ENCODE data around the gene YIPF3.
A peak's percentile ranks its signal among the peaks of the same experiment; 100 is the strongest.

Gene YIPF3

DNA sequence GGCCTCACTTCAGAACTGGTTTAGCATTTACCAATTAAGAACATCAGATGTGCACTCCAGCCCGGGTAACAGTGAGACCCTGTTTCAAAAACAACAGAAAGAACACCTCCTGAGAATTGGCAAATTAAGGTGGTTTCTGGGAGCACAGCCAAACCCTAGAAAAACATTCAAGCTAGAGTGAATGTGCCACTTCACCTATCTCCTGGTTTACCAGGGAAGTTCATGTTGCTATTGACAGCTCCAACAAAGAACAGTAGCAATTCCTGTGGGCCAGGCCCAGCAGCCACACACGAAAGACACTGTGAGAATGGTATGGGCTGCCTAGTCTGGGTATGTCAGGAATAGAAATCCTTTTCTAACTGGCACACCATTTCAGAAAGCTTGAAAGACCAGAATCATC is 5.1 kb upstream of the YIPF3 start:
- no peak for TF ChIP-seq SUZ12 (IDR thresholded peaks at IDR 0.05)
- TF ChIP-seq TARDBP (IDR thresholded peaks at IDR 0.05), result no peak
- TF ChIP-seq L3MBTL2 (conservative IDR thresholded peaks at IDR 0.05), result no peak
- TF ChIP-seq BHLHE40 (IDR thresholded peaks at IDR 0.05; ENCODE audit: borderline replicate concordance), result no peak
- TF ChIP-seq CTBP1 (IDR thresholded peaks at IDR 0.05; ENCODE audit: borderline replicate concordance), result no peak
- TF ChIP-seq, protein P1, sequence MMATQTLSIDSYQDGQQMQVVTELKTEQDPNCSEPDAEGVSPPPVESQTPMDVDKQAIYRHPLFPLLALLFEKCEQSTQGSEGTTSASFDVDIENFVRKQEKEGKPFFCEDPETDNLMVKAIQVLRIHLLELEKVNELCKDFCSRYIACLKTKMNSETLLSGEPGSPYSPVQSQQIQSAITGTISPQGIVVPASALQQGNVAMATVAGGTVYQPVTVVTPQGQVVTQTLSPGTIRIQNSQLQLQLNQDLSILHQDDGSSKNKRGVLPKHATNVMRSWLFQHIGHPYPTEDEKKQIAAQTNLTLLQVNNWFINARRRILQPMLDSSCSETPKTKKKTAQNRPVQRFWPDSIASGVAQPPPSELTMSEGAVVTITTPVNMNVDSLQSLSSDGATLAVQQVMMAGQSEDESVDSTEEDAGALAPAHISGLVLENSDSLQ (IDR thresholded peaks at IDR 0.05), result no peak
- no peak for DNase-seq (ENCODE audit: extremely low spot score)
- CTCF ChIA-PET, result no interaction called here
- POLR2A ChIA-PET, result interaction anchor here (1.4 kb wide), 1 partner anchor 10 kb away, joined by 3 read pairs; no protein-coding TSS in a partner anchor

DNA sequence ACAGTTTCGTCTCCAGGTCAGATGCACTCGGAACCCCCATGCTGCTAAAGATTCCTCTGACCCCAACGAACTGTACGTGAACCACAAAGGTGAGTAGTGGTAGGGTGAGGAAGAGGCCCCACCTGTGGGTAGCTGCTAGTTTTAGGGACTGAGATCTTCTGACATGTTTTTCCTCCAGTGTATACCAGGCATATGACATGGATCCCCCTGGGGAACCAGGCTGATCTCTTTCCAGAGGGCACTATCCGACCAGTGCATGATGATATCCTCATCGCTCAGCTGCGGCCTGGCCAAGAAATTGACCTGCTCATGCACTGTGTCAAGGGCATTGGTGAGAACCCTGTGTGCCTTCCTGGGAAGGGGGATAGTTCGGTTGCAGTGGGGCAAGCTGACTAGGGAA is 3.4 kb upstream of the YIPF3 start:
- ChIA-PET POLR2A (interaction anchor here (1.0 to 1.2 kb wide), 2 partner anchors 12 to 110 kb away, joined by 4 read pairs; no protein-coding TSS in a partner anchor), CTCF (interaction anchor here (1.4 kb wide), 1 partner anchor 12 kb away, joined by 3 read pairs; no protein-coding TSS in a partner anchor)
- TF ChIP-seq ELF4 (IDR thresholded peaks at IDR 0.05), result no peak
- TF ChIP-seq CTBP1 (IDR thresholded peaks at IDR 0.05; ENCODE audit: borderline replicate concordance), result no peak
- TF ChIP-seq SP1 (IDR thresholded peaks at IDR 0.05), result no peak
- TF ChIP-seq HDGF (IDR thresholded peaks at IDR 0.05; ENCODE audit: borderline replicate concordance), result no peak
- no peak for DNase-seq (ENCODE audit: extremely low spot score)

DNA sequence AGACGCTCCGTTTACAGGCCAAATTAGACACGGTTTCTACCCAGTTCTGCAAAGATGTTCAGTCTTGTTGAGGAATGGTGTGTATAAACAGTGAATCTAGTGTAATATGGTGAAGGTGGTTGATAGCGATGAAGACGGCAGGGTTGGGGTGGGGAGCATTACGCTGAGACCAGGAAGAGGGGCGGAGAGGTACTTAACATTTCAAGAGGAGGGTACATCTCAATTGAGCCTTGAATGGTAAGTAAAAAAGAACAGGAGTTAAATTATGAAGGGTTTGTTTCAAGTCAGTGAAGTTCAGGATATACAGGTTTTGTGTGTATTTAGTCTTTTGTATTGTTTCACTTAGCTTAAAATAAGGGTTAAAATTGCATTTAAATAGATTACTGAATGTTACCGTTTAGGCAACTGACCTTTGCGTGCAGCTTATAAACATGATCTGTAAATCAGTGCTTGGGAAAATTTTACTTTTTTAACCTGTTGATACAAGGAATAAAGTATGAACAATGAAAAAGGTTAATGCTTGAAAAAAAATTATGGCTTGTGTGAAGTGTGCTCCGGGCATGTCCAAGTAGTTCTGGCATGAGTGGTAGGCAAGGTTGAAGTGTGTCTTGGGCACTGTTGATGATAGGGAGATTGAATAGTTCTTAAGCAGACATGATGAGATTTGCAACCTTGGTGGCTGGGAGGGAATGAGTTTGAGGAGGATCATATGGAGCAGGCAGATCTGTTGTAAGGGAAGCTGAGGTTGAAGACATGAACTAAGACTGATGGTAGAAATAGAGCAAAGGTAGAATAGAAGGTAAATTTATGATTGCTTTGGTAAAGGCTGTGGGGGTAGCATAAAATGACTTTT is 1.0 kb upstream of the YIPF3 start:
- DNase-seq (ENCODE audit: extremely low spot score), result no peak
- ChIA-PET CTCF (no interaction called here), POLR2A (interaction anchor here (1.0 to 2.3 kb wide), 10 partner anchors 8 to 271 kb away, joined by 3 to 13 read pairs (median 5); partner anchors contain the start of genes TJAP1 and ZNF318)
- TF ChIP-seq FOXM1 (IDR thresholded peaks at IDR 0.05; ENCODE audit: borderline replicate concordance), result no peak
- no peak for TF ChIP-seq SUZ12 (IDR thresholded peaks at IDR 0.05)
- no peak for TF ChIP-seq HDGF (IDR thresholded peaks at IDR 0.05; ENCODE audit: borderline replicate concordance)
- no peak for TF ChIP-seq FOXA1 (IDR thresholded peaks at IDR 0.05)
- no peak for TF ChIP-seq LEF1 (IDR thresholded peaks at IDR 0.05; ENCODE audit: borderline replicate concordance)
- no peak for TF ChIP-seq ARNT (IDR thresholded peaks at IDR 0.05)
- no peak for TF ChIP-seq L3MBTL2 (conservative IDR thresholded peaks at IDR 0.05)
- TF ChIP-seq CTBP1 (IDR thresholded peaks at IDR 0.05; ENCODE audit: borderline replicate concordance), result no peak
- no peak for TF ChIP-seq NFRKB (IDR thresholded peaks at IDR 0.05)
- TF ChIP-seq, protein P1 (IDR thresholded peaks at IDR 0.05), result no peak
- TF ChIP-seq TARDBP (IDR thresholded peaks at IDR 0.05), result no peak
- TF ChIP-seq FOXK2 (IDR thresholded peaks at IDR 0.05), result no peak
- TF ChIP-seq BHLHE40 (IDR thresholded peaks at IDR 0.05; ENCODE audit: borderline replicate concordance), result no peak
- no peak for TF ChIP-seq ELF4 (IDR thresholded peaks at IDR 0.05)
- no peak for TF ChIP-seq ZNF384 (IDR thresholded peaks at IDR 0.05)
- no peak for TF ChIP-seq SP1 (IDR thresholded peaks at IDR 0.05)

DNA sequence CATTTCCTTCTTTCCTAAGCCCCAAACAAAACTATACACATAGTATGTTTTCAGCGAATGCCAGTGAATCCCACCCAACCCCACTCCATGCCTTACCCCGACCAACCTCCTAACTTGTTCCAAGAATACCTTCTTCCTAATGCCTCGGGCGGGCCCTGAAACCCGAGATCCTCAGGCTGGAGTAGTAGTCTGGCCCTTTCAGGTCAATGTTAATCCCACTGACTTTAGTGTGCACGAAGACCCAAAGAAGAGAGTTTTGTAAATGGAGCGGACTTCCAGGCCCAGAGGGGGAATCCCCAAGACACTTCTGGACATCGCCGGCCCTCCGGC is 394 bp downstream of the YIPF3 start:
- POLR2A ChIA-PET, result interaction anchor here (0.9 to 2.3 kb wide), 11 partner anchors 8 to 270 kb away, joined by 3 to 13 read pairs (median 5); partner anchors contain the start of genes POLH, TJAP1 and XPO5
- TF ChIP-seq CTBP1 (IDR thresholded peaks at IDR 0.05; ENCODE audit: borderline replicate concordance) (no peak), BHLHE40 (IDR thresholded peaks at IDR 0.05; ENCODE audit: borderline replicate concordance) (no peak), SUZ12 (IDR thresholded peaks at IDR 0.05) (no peak), HDGF (IDR thresholded peaks at IDR 0.05; ENCODE audit: borderline replicate concordance) (no peak), ZNF384 (IDR thresholded peaks at IDR 0.05) (no peak), L3MBTL2 (conservative IDR thresholded peaks at IDR 0.05) (no peak), ARNT (IDR thresholded peaks at IDR 0.05) (no peak), FOXM1 (IDR thresholded peaks at IDR 0.05; ENCODE audit: borderline replicate concordance) (no peak), TARDBP (IDR thresholded peaks at IDR 0.05) (no peak), ELF4 (IDR thresholded peaks at IDR 0.05) (no peak), NFRKB (IDR thresholded peaks at IDR 0.05) (no peak), LEF1 (IDR thresholded peaks at IDR 0.05; ENCODE audit: borderline replicate concordance) (no peak)
- TF ChIP-seq, protein P1 (IDR thresholded peaks at IDR 0.05), result no peak
- CTCF ChIA-PET, result interaction anchor here (1.2 to 1.3 kb wide), 2 partner anchors 9 to 10 kb away, joined by 3 read pairs; no protein-coding TSS in a partner anchor
- DNase-seq (ENCODE audit: extremely low spot score), result no peak

DNA sequence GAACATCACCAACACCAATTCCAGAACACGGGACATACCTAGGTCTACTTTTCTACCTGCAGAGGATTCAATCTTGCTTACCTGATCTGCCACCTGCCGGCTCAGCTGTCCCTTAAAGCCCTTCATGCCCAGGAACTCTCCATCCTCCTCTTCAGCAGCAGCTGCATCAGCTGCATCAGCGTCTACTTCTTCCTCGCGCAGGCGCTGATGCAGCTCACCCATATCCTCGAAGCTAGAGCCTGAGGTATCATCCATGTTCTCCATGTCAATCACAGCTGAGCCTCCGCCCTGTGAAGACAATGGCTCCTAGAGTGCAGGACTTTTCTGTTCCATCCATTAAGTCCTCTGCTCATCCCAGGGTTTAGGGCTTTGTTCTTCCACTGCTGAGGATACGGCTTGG is 918 bp downstream of the YIPF3 start:
- POLR2A ChIA-PET, result interaction anchor here (0.9 to 2.3 kb wide), 3 partner anchors 10 to 38 kb away, joined by 3 to 13 read pairs (median 5); partner anchors contain the start of gene TJAP1
- CTCF ChIA-PET, result interaction anchor here (1.2 to 1.3 kb wide), 2 partner anchors 8 to 10 kb away, joined by 3 read pairs; no protein-coding TSS in a partner anchor
- no peak for TF ChIP-seq SUZ12 (IDR thresholded peaks at IDR 0.05)
- TF ChIP-seq, protein P1 (IDR thresholded peaks at IDR 0.05), result peak; percentile 56
- DNase-seq (ENCODE audit: extremely low spot score), result no peak
